Loucy (cell line): ENCODE results near the gene LASP1.

Experiments used
- EZH2phosphoT487 ChIP-seq: fragments of 200-600 bp; IDR thresholded peaks from 2 replicates; pipeline ENCODE4 v1.6.1; 2018; ENCODE audit warnings: antibody characterized with exemption, mild to moderate bottlenecking, moderate library complexity, borderline replicate concordance
- TF ChIP-seq, protein P1 (sequence below): fragments of 200-600 bp; sonication (generic); conservative IDR thresholded peaks from 2 replicates; pipeline ENCODE4 v1.5.1; 2014; ENCODE audit warnings: mild to moderate bottlenecking, antibody characterized with exemption, low read length

DNA sequence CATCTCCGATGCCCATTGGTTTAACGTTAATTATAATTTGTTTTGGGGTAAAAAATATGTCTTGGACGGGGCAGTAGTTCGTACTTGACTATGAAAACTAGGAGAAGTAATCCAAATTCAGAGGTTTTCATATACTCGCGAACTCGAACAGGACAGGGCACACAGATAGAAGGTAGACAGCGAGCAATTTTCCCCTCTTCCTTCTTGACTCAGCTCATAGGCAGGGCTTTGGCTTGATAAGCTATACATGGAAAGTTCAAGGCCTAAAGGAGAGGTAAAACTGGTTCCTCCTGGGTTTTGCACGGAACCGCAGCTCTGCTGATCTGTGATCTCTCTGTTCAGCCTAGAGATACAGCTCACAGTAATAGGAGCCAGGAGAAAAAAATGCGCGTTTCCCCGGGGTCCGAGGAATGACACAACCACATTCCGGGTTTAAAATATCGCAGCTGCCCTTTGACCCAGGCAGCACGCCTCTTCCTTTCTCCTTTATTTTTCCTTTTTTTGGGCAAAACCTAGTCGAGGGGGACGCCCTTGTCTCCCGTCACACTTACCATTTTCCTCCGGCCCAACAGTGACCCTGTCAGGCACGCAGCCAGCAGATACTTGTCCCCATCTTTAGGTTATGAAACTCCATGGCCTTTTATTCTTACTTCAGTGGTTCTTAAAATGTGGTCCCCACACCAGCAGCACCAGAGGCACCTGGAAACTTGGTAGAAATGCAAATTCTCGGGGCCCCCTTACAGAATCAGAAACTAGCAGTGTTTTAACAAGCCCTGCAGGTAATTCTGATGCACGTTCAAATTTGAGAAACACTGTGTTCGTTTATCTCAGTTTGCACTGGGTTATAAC, 1.7 kb upstream of the LASP1 start:
- TF ChIP-seq, protein P1, sequence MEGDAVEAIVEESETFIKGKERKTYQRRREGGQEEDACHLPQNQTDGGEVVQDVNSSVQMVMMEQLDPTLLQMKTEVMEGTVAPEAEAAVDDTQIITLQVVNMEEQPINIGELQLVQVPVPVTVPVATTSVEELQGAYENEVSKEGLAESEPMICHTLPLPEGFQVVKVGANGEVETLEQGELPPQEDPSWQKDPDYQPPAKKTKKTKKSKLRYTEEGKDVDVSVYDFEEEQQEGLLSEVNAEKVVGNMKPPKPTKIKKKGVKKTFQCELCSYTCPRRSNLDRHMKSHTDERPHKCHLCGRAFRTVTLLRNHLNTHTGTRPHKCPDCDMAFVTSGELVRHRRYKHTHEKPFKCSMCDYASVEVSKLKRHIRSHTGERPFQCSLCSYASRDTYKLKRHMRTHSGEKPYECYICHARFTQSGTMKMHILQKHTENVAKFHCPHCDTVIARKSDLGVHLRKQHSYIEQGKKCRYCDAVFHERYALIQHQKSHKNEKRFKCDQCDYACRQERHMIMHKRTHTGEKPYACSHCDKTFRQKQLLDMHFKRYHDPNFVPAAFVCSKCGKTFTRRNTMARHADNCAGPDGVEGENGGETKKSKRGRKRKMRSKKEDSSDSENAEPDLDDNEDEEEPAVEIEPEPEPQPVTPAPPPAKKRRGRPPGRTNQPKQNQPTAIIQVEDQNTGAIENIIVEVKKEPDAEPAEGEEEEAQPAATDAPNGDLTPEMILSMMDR, result no peak
- no peak for TF ChIP-seq EZH2phosphoT487
